Stimulated activated CD4-positive, alpha-beta T cell treated with anti-CD3 and anti-CD28 coated beads, Interleukin-1b, Interleukin-23, amount 100 ng/mL, for 4 hours (primary cell): ENCODE results near the gene ZFP1.
A peak's percentile ranks its signal among the peaks of the same experiment; 100 is the strongest.

Source experiments
- DNase-seq, 2 donors: peaks; one replicate each; pipeline ENCODE4 v3.0.0-alpha.2; 2020; ENCODE audit warnings: low read depth in 2 of 2

ZFP1 gene

GRCh38 chr16:75148311-75149195 is at the start of gene ZFP1:
ZFP1 (plus strand) TSS chr16:75148524; CDS start chr16:75152952, 4,428 bp downstream.
- DNase-seq, result peak; percentile 93 to 94

- no peak for DNase-seq
Measured at GRCh38 chr16:75099075-75099667, 49.2 kb upstream of the ZFP1 start.

- DNase-seq, result no peak
Measured at GRCh38 chr16:75099738-75100602, 48.4 kb upstream of the ZFP1 start.

GRCh38 chr16:75100603-75100990 is 47.7 kb upstream of the ZFP1 start:
- no peak for DNase-seq

GRCh38 chr16:75101635-75102034 is 46.7 kb upstream of the ZFP1 start:
- DNase-seq, result no peak

GRCh38 chr16:75102595-75102994 is 45.7 kb upstream of the ZFP1 start:
- DNase-seq, result no peak

- no peak for DNase-seq
Measured at GRCh38 chr16:75103994-75104393, 44.3 kb upstream of the ZFP1 start.

- no peak for DNase-seq
Measured at GRCh38 chr16:75104836-75105235, 43.5 kb upstream of the ZFP1 start.

GRCh38 chr16:75105306-75106061 is 42.8 kb upstream of the ZFP1 start:
- DNase-seq, result no peak

GRCh38 chr16:75106351-75107274 is 41.7 kb upstream of the ZFP1 start:
- no peak for DNase-seq

GRCh38 chr16:75107505-75107904 is 40.8 kb upstream of the ZFP1 start:
- DNase-seq, result no peak

- DNase-seq, result peak; percentile 62 to 64
Measured at GRCh38 chr16:75108792-75109731, 39.3 kb upstream of the ZFP1 start.

GRCh38 chr16:75109732-75110243 is 38.5 kb upstream of the ZFP1 start:
- DNase-seq, result no peak

GRCh38 chr16:75110637-75111513 is 37.4 kb upstream of the ZFP1 start:
- peak; percentile 71 to 74 for DNase-seq

- DNase-seq, result no peak
Measured at GRCh38 chr16:75111514-75111940, 36.8 kb upstream of the ZFP1 start.

- DNase-seq, result no peak
Measured at GRCh38 chr16:75111961-75112733, 36.2 kb upstream of the ZFP1 start.
